GM21423 (cell line): ENCODE measurements around the gene COX7A2L.
A peak's percentile ranks its signal among the peaks of the same experiment; 100 is the strongest.
"Not testable (repeated sequence)": the region's sequence is repeated elsewhere in the genome, so short reads cannot be mapped to it uniquely, and the experiment has no call there.

Source experiments
- ATAC-seq: cut with Tn5 transposase; IDR thresholded peaks from one replicate; pipeline ENCODE4 v1.9.1; 2021; ENCODE audit warnings: mild to moderate bottlenecking, moderate library complexity; ENCODE audit not compliant: unreplicated experiment

The COX7A2L gene, protein sequence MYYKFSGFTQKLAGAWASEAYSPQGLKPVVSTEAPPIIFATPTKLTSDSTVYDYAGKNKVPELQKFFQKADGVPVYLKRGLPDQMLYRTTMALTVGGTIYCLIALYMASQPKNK

DNA sequence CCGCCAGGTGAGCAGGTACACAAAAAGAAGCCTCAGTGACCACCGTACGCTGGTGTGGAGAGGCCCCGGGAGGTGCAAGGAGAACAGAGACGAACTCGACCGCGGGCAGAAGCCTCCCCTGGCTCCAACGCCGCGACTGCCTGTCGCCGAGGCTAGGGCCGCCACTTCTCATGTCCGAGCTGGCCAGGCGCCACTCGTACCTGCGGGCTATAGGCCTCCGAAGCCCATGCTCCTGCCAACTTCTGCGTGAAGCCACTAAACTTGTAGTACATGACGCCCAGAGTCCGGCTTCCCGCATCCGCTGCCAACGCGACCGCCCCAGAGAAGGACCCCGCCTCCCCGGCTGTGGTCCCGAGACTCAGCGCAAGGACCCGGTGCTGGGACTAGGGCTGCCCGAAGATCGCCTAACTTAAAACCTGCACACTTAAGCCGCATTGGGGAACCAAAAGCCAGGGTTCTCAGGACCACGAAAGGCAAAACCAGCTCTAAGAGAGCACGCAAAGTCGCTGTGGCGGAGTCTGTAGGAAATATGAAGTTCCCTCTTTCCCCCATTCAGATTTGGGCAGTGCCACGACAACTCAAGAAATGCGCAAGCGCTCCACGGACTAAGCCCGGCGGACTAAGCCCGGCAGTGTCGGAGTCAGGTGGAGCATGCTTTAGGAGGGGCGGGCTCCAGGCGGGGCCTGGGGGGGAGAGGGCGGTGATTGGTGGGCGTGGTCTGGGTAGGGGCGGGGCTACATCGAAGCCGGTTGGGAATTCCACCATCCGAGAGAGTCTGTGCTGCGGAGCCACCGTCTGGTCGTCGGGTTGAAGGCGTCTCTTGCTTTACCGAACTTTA, at the start of gene COX7A2L:
COX7A2L (minus strand) TSS at position 328 of the 838 bp plus-strand sequence; CDS start at position 272, 56 bp downstream.
- peak; percentile 89 for ATAC-seq

DNA sequence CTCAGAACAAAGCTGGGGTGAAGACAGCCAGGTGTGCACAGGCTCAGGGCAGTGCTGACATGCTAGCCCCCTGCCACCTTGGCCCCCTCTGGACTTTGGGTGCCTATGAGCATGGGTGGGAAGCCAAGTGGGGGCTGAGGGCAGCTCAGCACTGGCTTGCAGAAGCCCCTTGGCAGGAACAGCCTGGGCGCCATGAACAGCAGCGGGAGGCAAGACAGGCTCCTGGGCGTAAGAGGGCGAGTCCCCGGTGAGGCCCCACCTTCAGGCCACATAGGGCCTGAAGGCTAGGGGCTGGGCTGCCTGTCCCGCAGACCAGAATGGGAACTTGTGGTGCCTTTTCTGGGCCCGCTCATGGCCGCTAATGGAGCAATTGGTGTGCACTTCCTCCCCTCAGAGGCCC, 47.0 kb upstream of the COX7A2L start:
- no peak for ATAC-seq

DNA sequence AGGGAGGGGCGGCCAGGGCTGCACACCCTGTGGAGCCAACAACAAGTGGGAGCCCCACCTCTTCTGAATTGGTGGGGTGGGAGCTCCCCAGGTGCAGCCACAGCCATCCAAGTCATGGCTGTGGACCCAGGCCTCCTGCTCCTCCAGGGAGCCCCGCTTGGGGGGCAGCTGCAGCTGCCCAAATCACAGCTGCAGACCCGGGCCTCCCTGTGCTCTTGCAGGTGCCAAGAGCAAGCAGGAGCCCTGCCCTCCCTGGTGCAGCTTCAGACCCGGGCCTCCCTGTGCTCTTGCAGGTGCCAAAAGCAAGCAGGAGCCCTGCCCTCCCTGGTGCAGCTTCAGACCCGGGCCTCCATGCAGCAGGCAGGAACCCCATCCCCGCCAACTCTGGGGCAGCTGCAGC, 46.5 kb upstream of the COX7A2L start:
- no peak for ATAC-seq

DNA sequence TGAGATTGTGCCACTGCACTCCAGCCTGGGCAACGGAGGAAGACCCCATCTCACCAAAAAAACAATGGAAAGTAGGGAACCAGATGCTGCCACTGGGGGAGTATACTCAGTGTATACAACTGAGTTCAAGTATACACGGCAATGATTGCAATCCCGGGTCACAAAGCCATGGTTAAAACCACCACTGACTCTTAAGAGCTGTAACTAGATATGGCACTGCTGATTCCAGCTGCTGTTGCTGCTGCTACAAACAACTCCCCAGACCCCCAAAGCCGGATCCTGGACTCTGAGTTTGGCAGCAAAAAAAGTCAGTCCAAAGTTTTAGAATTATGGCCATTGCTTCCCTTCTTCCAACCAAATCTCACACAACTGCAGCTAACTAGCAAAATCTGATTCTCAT, 43.7 kb upstream of the COX7A2L start:
- ATAC-seq: no peak

DNA sequence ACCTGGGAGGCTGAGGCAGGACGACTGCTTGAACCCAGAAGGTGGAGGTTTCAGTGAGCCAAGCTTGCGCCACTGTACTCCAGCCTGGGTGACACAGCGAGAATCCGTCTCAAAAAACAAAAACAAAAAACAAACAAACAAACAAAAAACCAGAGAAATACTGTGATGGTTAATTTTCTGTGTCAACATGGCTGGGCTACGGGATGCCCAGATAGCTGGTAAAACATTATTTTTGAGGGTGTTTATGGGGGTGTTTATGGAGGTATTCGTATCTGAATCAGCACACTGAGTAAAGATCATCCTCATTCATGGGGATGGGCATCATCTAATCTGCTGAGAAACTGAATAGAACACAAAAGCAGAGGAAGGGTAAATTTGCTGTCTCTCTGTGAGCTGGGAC, 40.8 kb upstream of the COX7A2L start:
- no peak for ATAC-seq

DNA sequence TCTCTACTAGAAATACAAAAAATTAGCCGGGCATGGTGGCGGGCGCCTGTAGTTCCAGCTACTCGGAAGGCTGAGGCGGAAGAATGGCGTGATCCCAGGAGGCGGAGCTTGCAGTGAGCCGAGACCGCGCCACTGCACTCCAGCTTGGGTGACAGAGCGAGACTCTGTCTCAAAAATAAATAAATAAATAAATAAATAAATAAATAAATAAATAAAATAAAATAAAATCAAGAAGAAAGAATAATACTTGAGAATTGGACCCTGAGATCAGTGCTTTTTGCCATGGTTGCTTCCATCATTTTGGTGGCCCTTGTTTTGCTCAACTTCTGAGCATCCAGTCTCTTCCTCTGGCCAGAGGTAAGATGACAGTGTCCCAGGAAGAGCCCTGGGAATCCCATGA, 37.0 kb upstream of the COX7A2L start:
- ATAC-seq: not testable (repeated sequence)

DNA sequence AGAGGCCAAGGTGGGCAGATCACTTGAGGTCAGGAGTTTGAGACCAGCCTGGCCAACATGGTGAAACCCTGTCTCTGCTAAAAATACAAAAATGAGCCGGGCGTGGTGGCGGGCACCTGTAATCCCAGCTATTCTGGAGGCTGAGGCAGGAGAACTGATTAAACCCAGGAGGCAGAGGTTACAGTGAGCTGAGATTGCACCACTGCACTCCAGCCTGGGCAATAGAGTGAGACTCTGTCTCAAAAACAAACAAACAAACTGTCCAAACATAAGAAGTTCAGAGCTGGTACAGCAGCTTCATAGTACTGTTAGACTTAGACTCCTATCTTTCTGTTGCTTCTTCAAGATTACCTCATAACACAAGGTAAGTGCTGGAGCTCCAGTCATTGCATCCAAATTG, 32.3 kb upstream of the COX7A2L start:
- not testable (repeated sequence) for ATAC-seq

DNA sequence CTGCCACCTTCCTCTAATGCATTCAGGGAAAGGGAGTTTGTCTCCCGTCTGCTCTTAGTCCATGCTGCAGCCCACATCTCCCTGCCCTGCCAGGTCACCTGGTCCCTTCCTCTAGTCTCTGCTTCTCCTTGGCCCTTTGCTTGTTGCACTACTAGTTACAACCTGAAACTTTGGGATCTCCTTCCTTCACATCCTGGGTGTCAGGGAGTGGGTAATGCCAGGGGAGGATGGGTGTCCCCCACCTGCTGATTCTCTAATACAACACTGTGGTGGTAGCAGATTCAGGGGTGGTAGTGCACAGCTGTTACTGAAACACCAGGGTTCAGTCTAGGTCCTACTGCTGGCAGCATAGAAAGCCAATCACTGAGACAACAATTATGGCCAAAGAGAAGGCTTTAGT, 31.2 kb upstream of the COX7A2L start:
- no peak for ATAC-seq

DNA sequence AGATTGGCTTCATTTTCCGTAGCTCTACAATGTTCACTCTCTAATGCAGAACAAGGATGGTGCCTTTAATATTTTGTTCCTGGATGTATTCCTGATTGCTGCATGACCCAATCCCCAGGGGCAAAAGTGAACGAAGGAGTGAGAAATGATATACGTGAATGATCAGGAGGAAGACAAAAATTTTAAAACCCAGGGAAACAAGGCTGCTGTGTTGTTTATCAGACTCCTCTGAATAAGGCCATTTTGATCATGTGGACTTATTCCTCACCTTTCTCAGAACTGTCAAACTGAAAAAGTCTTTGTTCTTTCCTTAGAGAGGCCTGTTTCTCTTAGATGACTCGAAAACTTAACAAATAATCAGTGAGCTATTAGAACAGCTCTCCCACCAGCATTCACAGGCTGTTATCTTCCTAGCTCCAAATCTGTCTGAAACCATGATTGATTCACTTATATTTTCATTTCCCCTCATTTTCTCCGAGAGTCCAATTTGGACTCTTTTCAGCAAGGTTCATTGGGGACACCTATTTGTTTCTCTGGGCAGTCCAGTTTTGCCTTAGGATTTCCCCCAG, 29.5 kb upstream of the COX7A2L start:
- ATAC-seq: no peak

DNA sequence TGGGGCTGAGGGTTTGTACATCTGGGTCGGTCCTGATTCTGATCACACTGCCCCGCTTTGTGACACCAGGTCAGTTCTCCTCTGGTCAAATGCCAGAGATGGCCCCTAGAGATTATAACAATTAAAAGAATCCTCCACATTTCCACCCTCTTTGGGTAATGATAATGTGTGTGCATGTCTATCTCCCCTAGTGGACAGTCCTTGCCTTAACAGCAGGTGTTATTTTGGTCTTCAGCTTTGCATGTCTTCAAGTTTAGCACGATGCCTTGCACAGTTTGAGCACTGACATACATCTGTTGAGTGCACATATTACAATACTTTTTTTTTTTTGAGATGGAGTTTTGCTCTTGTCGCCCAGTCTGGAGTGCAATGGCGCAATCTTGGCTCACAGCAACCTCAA, 25.7 kb upstream of the COX7A2L start:
- no peak for ATAC-seq

DNA sequence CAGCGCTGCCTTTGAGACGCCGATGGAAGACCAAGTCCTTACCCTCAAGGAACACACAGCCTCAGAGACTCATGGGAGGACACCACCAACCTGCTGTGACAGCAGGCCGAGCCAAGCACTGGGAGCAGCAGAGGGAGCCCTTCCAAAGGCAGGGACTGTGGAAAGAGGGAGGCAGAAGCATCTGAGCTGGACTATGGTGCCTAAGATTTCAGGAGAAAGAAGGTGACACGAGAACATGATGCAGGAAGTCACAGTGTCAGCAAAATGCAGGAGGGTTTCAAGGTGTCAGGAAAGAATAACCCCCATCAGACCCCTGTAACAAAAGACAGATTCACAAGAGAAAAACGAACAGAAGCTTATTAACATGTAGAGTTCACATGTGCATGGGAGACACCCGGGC, 24.2 kb upstream of the COX7A2L start:
- no peak for ATAC-seq

DNA sequence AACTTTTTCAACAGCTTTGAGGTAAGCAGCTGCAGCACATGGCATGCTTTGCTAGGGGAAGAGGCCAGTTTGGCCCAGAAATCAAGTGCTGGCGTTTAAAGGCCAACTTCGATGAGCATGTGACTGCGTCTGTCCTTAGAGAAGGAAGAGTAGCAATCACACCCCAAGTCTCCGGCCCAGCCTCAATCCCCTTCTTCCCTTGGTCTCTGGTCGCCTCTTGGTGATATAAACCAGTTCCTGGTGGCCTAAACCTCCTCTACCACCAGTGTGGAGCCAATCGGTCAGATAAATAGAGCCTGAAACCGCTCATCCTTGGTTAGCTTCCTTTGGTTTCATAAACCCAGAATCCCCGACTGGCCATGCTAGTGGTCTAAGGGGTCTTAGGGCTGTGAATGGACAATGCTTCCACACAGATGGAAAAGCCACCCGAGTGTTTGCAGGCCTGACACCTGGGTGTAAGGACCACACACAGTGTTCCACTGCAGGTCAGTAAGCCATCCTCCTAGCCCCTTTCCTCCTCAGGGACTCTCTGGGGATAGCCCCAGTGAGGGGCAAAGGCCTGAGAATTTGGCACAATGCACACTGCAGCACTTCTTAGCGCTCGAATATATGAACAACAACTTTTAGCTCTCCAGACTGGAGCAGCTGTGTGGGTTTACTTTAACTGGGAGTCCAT, 23.0 kb upstream of the COX7A2L start:
- no peak for ATAC-seq

DNA sequence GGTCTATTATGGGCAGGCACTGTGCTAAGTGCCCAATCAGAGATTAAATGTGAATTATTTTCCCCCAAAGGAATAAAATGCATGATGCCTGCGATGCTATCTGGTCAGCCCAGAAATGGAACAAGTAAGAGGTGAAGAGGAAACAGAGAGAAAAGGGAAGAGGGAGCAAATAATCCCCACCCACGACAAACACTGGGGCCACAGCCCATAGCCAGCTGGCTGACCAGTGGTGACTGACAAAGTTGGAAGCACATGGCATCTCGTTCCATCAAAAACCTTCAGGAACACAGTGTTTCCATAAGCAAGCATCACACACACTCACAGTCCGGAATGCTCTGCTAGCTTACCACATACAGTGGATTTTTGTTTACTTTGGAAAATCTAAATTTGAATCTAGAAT, 21.1 kb upstream of the COX7A2L start:
- no peak for ATAC-seq

DNA sequence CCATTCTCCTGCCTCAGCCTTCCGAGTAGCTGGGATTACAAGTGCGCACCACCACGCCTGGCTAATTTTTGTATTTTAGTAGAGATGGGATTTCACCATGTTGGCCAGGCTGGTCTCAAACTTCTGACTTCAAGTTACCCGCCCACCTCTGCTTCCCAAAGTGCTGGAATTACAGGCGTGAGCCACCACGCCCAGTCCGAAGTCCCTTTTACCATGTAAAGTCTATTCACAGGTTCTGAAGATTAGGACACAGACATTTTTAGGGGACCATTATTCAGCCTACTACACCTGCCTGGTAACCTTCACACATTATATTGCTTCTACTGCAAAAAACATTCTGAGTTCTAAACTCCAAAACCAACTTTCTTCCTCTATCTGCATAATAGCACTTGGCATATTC, 19.0 kb upstream of the COX7A2L start:
- not testable (repeated sequence) for ATAC-seq

DNA sequence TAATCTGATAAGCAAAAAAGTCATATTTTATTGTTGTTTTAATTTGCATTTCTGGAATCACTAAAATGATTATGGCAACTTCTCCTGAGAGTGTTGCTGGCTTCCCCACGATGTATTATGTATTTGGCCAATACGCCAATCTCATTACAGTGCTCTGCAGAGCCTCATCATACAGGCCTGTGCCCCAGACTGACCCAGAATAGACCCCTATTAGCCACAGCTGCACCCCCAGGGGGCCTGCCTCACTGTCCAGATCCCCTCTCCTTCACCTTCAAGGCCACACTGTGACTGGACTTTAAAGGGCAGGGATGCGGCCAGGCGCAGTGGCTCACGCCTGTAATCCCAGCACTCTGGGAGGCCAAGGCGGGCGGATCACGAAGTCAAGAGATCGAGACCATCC, 17.4 kb upstream of the COX7A2L start:
- no peak for ATAC-seq

DNA sequence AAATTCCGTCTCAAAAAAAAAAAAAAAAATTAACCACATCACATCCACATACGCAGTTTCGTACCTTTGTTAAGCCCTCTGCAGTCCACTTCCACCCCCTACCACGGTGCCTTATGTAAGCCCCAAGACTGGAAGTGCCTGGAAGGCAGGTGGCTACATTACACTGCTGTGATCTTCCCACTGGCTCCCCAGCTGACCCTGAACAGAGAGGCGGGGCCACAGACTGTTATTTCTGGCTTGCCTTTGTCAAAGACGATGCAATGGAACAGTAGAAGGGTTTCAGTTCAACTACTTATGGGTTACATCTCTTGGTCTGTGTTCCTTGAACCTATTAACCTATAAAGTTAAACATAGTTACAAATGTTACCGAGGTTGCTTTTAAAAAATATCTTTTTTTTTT, 15.7 kb upstream of the COX7A2L start:
- no peak for ATAC-seq

DNA sequence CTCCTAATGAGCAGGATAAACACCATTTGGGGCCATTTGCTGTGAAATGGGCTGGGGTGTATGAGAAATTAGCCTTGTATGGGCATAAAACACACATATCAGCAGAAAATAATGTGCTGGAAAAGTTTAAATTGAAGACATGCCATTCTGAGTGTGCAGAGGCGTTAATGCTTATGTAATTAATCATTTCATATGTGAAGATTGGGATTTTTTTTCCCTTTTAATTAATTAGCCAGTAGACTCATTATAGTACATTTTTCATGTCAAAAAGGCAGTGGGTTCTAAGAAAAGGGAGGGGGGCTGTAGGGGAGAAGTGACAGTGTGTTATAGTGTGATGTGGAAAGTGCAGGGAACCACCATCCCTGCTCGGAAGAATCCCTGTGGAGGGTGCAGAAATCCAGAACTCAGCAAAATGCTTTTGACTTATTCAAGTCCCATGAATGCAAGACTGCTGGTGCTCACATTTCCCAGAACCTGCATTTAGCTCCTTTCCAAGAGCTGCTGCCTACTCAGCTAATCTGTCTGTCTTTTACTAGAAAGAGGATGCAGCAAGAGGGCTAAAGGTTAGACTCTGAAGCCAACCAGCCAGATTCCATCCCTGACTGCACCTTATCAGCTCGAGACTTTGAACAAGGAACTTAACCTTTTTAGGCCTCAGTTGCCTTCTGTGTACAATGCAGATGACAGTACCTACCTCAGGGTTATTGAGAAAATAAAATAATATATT, 11.6 kb upstream of the COX7A2L start:
- no peak for ATAC-seq

DNA sequence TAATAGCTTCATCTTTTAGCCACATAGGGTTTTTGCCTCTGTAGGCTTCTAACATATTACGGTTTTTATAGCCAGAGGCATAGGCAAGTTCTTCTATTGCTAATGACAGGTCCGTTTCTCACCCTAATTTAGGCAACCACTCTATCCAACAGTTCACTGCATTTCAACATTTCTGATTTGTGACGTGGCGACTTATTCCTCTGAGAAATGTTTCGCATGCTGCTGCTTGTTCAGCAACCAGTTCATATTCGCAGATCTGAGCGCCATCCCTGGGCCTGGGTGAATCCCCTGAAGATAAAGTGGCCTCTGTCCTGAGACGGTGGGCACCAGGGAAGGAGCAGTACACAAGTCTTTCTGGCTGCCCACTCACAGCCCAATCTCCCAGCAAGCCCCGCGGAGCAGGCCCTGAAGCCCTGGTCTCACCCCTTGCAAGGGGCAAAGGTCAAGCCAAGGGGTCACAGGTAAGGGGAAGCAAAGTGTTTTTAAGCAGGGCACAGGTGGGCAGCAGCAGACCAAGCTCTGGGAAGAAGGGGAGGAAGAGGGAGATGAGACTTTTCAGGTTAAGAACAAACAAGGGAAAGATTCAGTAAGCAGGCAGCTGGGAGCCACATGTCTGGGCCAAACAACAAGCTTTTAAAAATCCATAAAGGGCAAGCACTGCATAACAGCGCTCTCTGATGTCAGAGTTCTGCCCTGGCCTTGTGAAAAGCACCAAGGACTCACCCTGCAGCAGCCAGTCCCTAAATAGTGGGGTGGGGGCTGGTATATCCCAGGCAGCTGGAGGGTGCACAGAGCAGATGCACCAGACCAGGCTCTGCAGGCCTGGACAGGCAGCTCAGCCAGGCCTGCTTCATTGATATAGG, 10.8 kb upstream of the COX7A2L start:
- no peak for ATAC-seq

DNA sequence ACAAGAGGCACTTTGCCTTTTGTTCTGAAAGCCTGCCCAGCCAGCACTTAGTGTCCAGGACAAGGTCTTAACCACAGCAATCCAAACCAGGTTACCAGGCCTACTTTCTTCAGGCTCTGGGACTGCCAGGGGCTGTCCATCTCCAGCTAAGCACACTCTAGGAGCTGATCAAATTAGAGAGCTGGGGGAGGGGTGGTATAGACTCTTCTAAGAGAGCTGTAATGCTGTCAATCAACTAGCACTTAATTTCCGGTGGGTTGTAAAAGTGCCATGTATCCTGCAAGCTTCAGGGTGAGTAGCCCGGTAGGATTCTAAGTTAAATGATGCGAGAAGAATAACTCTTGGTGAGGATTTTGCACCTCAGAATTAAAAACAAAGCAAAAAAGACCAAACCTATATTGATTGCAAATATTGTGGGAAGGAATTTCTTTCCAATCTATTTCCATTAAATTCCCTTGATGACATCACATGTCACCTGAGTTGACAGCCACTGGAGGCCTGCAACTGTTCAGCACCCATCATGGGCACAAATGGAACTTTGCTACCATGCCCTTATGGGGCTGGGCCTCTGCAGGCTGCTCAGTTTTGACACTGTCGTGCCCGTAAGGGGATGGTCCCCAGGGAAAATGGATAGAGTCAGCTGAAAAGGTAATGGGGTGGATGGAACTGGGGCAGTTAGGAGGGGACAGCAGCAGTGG, 8.7 kb upstream of the COX7A2L start:
- ATAC-seq: no peak
